Stimulated activated CD4-positive, alpha-beta T cell treated with anti-CD3 and anti-CD28 coated beads, Interleukin-4, amount 100 ng/mL, for 24 hours (primary cell): ENCODE measurements around the gene ACAN.

Experiments used
- DNase-seq: peaks from one replicate; pipeline ENCODE4 v3.0.0-alpha.2; 2020

ACAN gene

DNA sequence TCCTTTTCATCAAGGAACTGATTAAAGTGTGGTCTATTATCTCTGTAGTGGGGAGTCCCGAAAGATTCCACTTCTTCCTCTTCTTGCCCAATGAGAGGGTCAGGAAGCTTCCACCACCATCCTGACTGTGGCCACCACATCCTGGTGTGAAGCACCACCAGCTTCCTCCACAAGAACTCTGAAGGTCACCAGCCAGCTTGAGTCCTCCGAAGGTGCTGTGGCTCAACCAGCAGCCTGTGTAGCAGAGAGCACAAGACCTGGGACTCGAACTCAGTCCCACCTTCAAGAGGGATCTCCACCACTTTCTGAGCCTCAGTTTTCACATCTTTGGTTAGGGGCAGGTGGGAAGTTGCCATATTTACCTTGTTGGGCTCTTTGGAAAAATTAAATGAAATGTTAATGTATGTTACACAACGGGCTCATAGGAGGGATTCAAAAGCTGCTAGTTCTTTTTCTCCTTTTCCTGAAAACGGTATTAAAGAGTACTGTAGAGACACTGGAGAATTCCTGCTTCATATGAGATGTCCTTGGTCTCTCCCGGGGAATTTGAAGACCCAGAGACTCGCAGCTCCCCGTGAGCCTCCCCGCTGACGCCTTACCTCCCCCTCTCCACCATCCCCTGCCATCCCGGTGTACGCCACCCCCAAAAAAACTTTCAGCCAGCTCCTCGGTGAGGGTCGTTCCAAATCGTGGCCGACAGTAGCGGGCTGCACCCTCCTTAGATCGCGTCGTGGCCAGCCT is 816 bp upstream of the ACAN start:
- no peak for DNase-seq

DNA sequence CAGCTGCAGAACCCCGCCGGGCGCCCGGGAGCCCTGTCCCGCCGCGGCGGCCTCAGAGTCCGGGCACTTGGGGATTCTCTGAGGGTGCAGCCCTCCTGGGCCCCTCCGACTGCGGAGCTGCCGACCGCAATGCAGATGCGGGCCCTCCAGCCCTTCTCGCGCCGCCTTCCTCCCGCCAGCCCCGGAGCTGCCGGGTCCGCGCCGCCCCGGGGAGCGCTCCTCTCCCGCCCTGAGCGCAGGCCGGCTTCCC is 320 bp upstream of the ACAN start:
- DNase-seq: no peak

DNA sequence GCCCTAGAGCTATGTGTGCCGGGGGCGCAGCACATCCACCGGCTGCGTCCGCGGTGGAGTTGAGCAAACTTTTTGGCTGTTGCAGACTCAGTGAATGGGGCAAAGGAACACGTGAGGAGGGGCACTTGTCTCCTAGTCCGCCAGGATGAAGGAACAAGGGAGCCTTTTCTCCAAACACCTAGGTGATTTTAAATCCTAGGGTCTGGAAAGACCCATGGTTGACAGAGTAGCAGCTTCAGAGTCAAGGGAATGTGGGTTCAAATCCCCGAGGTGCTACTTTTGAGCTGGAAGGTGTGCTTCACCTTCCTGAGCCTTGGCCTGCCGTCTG is 648 bp downstream of the ACAN start:
- DNase-seq: no peak

DNA sequence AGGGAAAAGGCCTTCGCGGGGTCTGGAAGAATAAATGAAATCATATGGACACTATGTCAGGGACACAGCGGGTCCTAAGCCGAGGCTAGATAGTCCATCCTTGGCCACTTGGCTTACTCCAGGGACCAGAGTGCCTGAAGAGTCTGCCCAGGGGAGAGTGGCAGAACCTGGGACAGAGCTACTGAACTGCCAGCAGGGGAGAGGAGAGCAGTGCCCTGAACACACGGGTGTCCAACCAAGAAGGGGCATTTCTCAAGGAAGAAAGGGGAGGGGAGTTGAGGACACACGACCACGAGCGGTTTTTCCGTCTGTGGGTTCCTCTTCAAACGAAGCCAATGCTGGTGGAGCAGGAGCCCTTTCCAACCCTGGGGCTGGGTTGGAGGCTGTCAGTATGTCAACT is 1.0 kb downstream of the ACAN start:
- no peak for DNase-seq

DNA sequence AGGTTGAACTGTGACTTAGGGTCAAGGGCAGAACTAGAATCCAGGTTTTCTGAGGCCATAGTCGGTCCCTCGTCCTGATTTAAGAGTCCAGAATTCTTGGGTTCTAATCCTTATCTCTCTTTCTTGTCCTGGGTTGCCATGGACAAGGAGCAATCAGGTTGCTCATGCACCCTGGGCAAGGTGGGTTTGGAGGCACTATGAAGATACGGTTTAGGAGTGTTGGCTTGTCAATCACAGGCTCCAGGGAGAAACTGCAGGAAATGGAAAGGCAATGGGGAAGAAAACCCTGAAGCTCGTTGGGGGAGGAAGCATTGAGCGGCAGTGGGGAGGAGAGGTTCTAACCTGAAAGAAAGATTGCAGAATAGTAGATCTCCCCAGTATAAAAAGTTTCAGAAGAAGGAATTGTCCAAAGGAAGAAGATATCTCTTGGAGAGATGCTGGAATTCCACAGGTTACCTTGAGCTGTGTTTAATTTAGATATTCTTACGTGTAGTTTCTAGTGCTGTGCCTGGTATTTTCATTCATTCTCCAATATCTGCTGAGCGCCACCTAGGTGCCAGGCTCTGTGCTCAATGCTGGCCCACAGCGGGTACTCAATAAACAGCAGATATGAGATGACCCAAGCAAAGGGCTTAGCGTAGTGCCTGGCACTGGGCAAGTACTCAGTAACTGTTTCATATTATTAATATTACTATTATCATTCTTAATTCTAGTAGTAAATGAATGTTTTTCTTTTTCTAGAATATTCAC is 2.0 kb downstream of the ACAN start:
- no peak for DNase-seq

DNA sequence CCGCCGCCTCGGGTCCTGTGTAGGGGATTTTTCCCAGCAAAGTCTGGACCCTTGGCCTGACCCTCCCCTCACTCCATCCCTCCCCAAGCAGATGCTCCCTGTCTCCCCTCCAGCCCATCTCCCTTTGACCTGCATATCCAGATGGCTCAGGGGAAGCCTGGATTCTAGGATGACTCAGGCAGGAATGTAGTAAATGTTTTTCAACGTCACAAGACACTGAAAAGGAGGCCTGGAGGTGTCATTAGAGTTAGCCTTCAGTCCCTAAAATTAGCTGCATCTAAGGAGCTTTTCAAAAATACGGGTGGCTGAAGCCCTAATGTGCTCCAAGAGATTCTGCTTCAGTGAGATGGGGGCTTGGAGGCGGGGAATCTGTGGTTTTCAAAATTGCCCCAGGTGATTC is 7.2 kb downstream of the ACAN start:
- no peak for DNase-seq

DNA sequence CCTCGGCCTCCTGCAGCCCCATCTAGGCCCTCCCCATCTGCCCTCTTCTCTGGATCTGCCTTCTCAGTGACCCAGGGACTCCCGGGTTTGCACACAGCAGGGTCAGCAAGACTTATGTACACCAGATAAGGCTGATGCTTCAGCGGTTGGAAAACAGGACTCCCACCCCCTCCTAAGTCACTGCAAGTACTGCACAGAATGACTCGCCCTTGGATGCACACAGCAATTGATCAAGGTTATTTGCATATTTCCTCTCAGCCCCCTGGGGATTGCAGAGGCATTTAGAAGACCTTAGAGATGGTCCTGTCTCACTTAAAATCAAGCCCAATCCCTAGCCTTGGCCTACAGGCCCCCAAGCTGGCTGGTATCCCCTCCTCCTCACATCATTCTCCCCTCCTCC is 8.9 kb downstream of the ACAN start:
- DNase-seq: no peak

DNA sequence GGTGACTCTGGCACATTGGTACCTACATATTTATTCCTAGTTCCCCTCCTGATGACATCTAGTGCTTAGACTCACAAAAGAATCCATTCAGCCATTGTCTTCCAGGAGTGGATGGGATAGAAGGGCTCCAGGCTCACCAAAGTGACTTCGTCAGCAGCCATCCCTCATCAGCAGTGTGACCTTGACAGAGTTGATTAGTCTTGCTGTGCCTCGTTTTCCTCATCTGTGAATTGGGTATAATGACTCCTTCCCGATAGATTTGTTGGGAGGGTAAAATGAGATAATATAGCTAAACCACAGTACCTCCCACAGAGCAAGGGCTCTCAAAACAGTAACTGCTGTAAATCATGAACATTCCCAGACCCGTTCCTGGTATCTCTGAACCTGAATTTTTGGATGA is 10.7 kb downstream of the ACAN start:
- no peak for DNase-seq

DNA sequence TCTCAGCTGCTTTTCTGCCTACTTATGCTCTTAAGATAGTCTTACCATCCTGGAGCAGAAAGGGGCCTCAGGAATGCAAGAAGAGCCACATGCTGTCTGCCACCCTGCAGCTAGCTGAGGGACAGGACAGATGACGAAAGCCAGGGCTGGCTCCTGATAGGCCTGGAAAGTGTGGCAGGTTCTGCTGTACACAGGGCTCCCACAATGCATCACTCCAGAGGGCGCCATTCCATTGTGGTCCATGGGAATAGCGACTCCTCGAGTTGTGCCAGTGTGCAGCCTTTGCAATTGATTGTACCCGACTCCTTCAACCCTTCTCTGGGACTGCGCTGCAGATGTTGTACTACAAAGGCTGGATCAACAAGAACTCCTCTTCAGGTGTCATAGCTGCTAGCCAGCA is 11.2 kb downstream of the ACAN start:
- DNase-seq: no peak

DNA sequence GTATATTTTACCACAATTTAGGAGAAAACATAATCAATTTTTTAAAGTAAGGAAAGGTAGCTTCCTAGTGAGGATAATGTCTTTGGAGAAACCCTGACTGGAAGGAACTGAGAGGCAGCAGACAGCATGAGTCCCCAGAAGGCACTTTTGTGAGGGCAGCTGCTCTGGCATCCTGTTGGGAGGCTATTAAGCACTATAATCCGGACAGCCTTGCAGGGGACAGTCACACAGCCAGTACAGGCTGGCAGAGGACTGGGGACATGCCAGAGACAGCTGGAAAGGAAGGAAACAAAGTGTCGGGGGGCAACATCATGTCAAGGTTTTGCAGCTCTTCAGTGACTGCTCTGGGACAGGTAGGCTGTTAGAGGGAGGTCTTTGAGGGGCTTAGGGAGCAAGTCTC is 15.7 kb downstream of the ACAN start:
- DNase-seq: no peak

DNA sequence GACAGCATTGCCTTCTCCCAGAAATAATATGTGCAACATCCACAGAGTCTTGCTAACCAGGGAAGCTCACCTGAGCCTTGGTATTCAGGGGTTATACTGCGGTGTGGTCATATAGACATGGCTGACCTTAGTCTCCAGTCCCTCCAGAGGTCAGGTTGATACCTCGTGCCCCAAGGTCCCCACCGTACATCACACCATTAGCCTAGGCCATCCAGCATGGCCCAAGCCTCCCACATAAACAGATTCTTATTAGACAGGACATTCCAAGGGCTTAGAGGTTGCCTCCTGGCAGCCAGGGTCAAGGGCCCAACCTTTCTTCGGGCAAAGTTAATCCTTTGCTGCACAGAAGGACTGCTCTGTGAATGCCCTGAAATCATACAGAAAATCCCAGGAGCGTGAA is 18.8 kb downstream of the ACAN start:
- no peak for DNase-seq

DNA sequence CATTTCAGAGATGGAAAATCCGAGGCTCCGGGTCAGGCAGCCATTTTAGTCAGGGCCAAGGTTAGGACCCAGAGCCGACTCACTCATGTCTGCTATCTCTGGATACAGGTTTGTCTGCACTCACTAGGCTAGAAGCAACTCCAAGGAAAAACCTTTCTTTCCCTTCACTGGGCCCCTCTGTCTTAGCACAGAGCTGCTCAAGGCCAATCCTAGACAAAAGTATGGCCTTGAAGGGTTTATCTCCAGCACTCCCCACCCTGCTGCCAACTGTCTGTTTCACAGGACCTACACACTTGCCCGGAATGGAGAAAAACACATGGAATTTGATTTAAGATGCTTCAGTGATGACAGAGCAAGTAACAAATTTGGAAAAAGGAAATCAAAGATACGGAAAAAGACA is 25.6 kb downstream of the ACAN start:
- no peak for DNase-seq

DNA sequence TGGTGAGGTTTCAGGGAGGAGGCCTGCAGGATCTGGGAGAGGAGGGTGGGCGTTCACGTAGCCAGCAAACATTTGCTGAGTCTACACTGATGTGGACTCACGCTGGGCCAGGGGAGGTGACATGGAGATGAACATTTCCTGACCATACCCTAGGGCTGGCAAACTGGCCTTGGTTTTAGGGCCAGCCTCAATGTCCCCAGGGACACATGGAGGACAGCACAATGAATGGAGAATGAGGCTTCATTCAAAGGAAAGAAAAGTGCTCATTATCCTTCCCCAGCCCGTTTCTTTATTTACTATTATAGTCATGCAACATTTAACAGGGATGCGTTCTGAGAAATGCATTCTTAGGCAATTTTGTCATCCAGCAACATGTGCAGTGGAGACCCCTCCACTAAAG is 26.8 kb downstream of the ACAN start:
- no peak for DNase-seq

DNA sequence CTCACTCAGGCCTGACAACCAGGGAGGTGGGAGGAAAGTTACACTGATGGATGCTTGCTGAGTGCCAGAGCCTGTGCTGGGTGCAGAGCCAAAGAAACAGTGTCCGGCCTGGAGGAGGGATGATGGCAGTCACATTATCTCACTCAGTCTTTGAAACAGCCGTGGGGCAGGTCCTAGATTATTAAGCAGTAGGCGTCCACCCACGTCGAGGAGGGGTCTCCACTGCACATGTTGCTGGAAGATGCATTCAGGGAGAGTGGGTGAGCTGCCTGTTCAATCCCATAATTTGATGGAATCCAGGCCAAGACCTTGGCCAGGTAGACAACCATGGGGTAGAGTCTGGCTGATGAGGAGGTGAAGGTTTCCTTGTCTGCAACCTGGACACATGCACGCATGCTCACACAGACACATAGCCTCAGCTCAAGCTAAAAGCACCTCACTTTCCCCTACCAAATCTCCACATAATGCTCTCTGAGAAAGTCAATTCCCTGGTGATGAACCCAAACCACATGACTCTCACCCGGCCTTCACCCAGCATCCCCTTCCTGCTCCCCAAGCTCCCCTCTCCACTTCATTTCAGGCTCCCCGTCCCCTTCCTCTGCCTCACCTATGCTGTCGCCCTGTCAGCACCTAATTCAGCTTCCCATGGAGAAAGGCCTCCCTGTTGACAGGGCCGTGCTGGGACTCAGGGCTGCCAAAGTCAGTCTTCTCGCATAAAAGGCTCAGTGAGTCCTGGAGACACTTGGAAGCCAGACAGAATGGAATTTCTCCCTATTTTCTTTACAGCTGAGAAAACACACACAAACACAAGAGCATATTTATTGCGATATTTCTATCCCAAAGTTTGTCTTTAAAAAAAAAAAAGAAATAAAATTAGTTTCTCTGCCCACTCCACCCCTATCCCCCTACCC is 29.8 kb downstream of the ACAN start:
- DNase-seq: no peak

DNA sequence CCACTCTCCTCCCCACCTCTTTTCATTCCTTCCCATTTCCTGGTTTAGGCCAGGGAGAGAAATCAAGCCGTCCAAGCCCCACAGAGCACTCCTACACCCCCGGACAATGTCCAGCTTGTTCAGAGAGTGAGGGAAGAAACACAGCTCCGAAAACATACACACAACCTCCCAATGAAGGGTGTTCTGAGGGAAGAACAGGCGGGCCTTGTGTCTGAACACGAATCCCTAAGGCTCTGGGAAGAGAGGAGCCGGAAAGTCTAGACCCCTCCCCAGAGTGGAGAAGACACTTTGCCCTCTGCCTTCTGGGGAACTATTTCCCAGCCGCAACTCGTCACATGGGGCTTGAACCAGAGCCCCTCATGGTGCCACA is 30.5 kb downstream of the ACAN start:
- no peak for DNase-seq

DNA sequence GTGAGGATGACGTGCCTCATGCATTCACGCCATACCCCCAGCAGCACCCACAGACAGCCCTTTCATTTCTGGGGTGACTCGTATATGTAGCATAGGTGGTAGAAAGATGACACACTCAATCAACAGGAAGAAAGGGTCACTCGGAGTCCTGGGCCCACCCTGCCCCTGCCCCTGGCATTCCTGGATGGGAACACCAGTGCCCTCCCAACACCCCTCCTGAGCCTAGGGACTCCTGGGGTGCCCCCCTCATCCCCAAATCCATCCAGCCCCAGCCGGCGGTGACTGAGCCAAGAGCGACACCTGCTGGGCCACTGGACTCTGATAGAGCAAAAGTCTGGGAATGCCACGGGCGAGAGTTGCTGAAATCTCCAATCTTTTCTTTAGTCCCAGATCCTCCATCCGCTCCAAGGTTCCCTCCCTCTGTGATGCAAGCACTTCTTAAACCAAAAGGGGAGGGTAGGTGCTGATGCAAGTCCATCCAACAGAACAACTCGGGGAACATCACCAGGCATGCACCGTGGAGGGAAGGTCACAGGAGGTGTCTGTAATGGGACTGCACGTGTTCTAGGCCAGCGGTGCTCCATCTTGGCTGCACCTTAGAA is 31.1 kb downstream of the ACAN start:
- peak; percentile 9 for DNase-seq

DNA sequence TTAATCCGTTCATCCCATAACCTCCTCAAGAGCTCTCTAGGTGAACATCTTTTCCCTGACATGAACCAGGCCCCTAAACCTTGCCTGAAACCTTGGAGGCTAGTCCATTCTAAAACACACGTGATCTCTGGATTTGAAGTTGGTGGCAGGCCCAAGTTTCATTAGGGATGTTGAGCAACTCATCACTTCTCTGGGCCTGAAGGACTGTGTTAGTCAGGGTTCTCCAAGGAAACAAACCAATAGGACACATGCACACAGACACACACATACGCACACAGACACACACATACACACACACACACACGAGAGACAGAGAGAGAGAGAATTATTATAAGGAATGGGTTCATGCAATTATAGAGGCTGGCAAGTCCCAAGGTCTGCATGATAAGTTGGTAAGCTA is 31.9 kb downstream of the ACAN start:
- no peak for DNase-seq

DNA sequence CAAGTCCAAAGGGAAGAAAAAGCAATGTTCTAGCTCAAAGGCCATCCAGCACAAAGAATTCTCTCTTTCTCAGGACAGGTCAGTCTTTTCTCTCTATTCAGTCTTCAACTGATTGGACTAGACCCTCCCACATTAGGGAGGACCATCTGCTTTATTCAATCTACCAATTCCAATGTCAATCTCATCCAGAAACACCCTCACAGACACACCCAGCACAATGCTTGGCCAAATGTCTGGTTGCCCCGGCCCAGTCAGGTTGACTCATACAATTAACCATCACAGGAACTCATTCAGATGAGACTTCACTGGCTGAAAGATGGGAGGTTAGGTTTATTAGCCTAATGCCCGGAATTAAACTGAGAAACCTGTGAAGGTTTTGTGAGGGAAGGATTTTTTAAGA is 32.4 kb downstream of the ACAN start:
- DNase-seq: no peak

DNA sequence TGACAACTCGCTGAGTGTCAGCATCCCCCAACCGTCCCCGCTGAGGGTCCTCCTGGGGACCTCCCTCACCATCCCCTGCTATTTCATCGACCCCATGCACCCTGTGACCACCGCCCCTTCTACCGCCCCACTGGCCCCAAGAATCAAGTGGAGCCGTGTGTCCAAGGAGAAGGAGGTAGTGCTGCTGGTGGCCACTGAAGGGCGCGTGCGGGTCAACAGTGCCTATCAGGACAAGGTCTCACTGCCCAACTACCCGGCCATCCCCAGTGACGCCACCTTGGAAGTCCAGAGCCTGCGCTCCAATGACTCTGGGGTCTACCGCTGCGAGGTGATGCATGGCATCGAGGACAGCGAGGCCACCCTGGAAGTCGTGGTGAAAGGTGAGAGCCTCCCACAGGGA is 35.4 kb downstream of the ACAN start:
- DNase-seq: no peak

DNA sequence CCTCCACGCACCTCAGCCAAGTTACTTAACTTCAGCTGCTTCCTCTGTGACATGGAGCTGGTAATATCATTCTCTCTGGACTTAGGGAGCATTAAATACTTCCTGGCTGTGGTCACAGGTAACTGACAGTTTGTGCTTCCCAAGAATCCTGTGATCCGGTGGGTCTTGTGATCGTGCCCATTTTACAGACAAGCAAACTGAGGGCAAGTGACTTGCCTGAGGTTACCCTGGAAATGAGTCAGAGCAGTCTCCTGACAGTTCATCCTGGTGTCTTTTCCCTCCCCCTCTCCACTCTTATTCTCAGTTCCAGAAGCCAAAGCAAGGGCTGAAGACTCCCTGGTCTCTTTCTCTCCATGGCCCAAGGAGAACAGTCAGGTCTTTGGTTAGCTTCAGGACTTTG is 35.9 kb downstream of the ACAN start:
- no peak for DNase-seq

DNA sequence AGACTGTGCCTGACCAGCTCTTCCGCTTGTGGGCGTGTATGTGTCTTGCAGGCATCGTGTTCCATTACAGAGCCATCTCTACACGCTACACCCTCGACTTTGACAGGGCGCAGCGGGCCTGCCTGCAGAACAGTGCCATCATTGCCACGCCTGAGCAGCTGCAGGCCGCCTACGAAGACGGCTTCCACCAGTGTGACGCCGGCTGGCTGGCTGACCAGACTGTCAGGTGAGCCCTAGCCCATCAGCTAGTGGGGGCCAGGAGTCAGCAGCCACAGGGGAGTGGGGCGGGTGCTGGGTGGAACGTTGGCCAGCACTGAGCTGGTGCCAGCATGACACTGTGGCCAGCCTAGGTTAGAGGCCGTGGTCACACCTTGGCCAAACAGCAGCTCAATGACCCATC is 36.7 kb downstream of the ACAN start:
- no peak for DNase-seq

DNA sequence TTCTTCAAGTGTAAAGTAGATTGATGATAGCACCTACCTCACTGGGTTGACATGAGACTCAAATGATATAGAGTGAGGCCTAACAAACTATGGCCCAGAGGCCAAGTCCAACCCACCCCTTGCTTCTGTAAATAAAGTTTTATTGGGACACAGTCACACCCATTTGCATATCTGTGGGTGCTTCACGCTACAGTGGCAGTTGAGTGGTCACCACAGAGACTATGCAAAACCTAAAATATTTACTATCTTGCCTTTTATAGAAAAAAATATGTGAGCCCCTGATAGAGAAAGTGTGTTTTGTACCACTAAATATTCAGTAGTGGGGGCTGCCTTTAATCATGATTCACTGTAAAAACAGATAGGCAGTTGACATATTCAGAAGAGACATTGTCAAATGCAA is 38.0 kb downstream of the ACAN start:
- DNase-seq: no peak

DNA sequence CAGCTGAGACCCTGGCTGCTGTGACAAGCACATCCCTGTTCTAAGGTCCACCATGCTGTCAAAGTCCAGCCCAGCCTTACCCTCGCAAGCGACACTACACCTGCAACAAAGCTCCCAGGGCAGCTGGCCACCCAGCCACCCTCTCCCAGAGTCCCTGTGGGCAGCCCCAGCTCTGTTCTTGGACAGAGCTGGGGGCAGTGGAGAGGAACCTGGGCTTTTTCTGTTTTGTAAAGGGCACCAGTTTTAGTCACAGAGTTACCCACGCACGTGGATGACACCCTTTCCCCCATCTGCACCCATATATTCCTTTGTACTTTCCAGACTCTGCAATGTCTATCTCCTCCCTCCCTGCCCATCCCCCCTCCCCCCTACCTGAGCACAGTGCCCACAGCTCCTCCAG is 38.9 kb downstream of the ACAN start:
- no peak for DNase-seq

DNA sequence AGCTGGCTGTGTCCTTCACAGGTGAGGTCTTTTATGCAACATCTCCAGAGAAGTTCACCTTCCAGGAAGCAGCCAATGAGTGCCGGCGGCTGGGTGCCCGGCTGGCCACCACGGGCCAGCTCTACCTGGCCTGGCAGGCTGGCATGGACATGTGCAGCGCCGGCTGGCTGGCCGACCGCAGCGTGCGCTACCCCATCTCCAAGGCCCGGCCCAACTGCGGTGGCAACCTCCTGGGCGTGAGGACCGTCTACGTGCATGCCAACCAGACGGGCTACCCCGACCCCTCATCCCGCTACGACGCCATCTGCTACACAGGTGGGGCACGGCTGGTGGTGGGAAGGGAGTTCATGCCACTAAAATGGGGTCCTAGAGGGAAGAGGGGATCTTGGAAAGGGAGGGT is 40.1 kb downstream of the ACAN start:
- no peak for DNase-seq
